Peyer's patch (tissue), 4 donors: ENCODE measurements around the gene OR51B5.

Source experiments
- CTCF ChIP-seq, 6 experiments: fragments of 450-650 bp in 4 of 6; fragments of 200-600 bp in 2 of 6; sonication (generic) in 1 of 6; IDR thresholded peaks; one replicate each; pipeline ENCODE4 v1.5.1; 2017 to 2019; ENCODE audit warnings: antibody characterized with exemption in 6 of 6, mild to moderate bottlenecking in 3 of 6, moderate library complexity in 1 of 6
- POLR2A ChIP-seq, 2 donors: fragments of 450-650 bp; IDR thresholded peaks; one replicate each; pipeline ENCODE4 v1.5.1; 2017; ENCODE audit warnings: antibody characterized with exemption in 2 of 2, mild to moderate bottlenecking in 2 of 2, moderate library complexity in 2 of 2

GRCh38 chr11:5300251-5300650 lies 43.1 kb downstream of the OR51B5 start:
- TF ChIP-seq CTCF (IDR thresholded peaks at IDR 0.05) (no peak), POLR2A (IDR thresholded peaks at IDR 0.05) (no peak)
